WTC11 (cell line): ENCODE data around the gene UPF2. TPM values are rescaled to one million over a fixed set of nuclear protein-coding genes. Genes with fewer than 3 reads are reported as not detected.

Experiments
- ATAC-seq: fragments of 200-7000 bp; cut with Tn5 transposase; 2 replicates; pipeline ENCODE4 v1.10.0; 2021; ENCODE audit warnings: mild to moderate bottlenecking, moderate library complexity
- CTCF ChIA-PET: fragments of 300-600 bp; sonication (Branson Sonifier 250); formaldehyde crosslinking; loops from one replicate; lab custom pipeline; 2021; ENCODE audit warnings: antibody characterized with exemption; lab: Charles Lee
- POLR2A ChIA-PET: fragments of 350-600 bp; sonication (Branson Sonifier 250); formaldehyde crosslinking; loops from one replicate; lab custom pipeline; 2021; ENCODE audit warnings: antibody characterized with exemption; lab: Charles Lee
- DNase-seq: peaks from one replicate; pipeline ENCODE4 v3.0.0; 2021; ENCODE audit warnings: low spot score
- H3K27ac Mint-ChIP-seq: 2 replicates; pipeline ENCODE4 v1.8.0; 2021; ENCODE audit warnings: mixed read lengths
- H3K27me3 Mint-ChIP-seq: 2 replicates; pipeline ENCODE4 v1.8.0; 2021; ENCODE audit warnings: low read depth, mild to moderate bottlenecking, moderate library complexity, mixed read lengths
- H3K36me3 Mint-ChIP-seq: 2 replicates; pipeline ENCODE4 v1.8.0; 2021; ENCODE audit warnings: mixed read lengths
- H3K4me1 Mint-ChIP-seq: 2 replicates; pipeline ENCODE4 v1.8.0; 2022; ENCODE audit warnings: mixed read lengths
- H3K4me3 Mint-ChIP-seq: 2 replicates; pipeline ENCODE4 v1.8.0; 2021; ENCODE audit warnings: mild to moderate bottlenecking, moderate library complexity, mixed read lengths
- H3K9me3 Mint-ChIP-seq: 2 replicates; pipeline ENCODE4 v1.8.0; 2021; ENCODE audit warnings: mixed read lengths
- ATF2 ChIP-seq: sonication (generic); formaldehyde crosslinking; IDR thresholded peaks from 2 replicates; pipeline ENCODE4 v1.8.1; 2022; ENCODE audit warnings: low read depth, missing genetic modification reagents, borderline replicate concordance
- CBFB ChIP-seq: sonication (generic); formaldehyde crosslinking; IDR thresholded peaks from 2 replicates; pipeline ENCODE4 v1.8.1; 2022; ENCODE audit warnings: mild to moderate bottlenecking, low read depth, missing genetic modification reagents
- ELF4 ChIP-seq: sonication (generic); formaldehyde crosslinking; IDR thresholded peaks from 2 replicates; pipeline ENCODE4 v1.8.1; 2022; ENCODE audit warnings: low read depth, mild to moderate bottlenecking, moderate library complexity, missing genetic modification reagents
- ESRRA ChIP-seq: sonication (generic); formaldehyde crosslinking; IDR thresholded peaks from 2 replicates; pipeline ENCODE4 v1.8.1; 2022; ENCODE audit warnings: mild to moderate bottlenecking, missing genetic modification reagents, borderline replicate concordance
- MXD4 ChIP-seq: fragments of 250-450 bp; sonication (Bioruptor Pico); IDR thresholded peaks from 2 replicates; pipeline ENCODE4 v1.8.0; 2021; ENCODE audit warnings: mild to moderate bottlenecking, moderate library complexity, borderline replicate concordance
- NFE2L1 ChIP-seq: sonication (generic); formaldehyde crosslinking; IDR thresholded peaks from 2 replicates; pipeline ENCODE4 v1.8.1; 2023; ENCODE audit warnings: missing genetic modification reagents
- NR3C1 ChIP-seq: sonication (generic); formaldehyde crosslinking; conservative IDR thresholded peaks from 2 replicates; pipeline ENCODE4 v1.8.1; 2023; ENCODE audit warnings: low read depth, mild to moderate bottlenecking, missing genetic modification reagents
- OVOL2 ChIP-seq: fragments of 250-450 bp; sonication (Bioruptor Pico); IDR thresholded peaks from 2 replicates; pipeline ENCODE4 v1.9.0; 2021; ENCODE audit warnings: mild to moderate bottlenecking, borderline replicate concordance
- PRDM15 ChIP-seq: sonication (generic); formaldehyde crosslinking; IDR thresholded peaks from 2 replicates; pipeline ENCODE4 v1.8.0; 2022; ENCODE audit warnings: missing genetic modification reagents
- TCF7 ChIP-seq: sonication (generic); formaldehyde crosslinking; IDR thresholded peaks from 2 replicates; pipeline ENCODE4 v1.8.0; 2022; ENCODE audit warnings: mild to moderate bottlenecking, low read depth, missing genetic modification reagents, moderate library complexity
- ZBTB21 ChIP-seq: sonication (generic); formaldehyde crosslinking; IDR thresholded peaks from 2 replicates; pipeline ENCODE4 v1.8.1; 2023; ENCODE audit warnings: mild to moderate bottlenecking, missing genetic modification reagents, borderline replicate concordance
- ZNF121 ChIP-seq: sonication (generic); formaldehyde crosslinking; IDR thresholded peaks from 2 replicates; pipeline ENCODE4 v1.8.0; 2023; ENCODE audit warnings: missing genetic modification reagents
- ZNF232 ChIP-seq: sonication (generic); formaldehyde crosslinking; IDR thresholded peaks from 2 replicates; pipeline ENCODE4 v1.8.0; 2022; ENCODE audit warnings: mild to moderate bottlenecking, missing genetic modification reagents
- ZNF263 ChIP-seq: sonication (generic); formaldehyde crosslinking; IDR thresholded peaks from 2 replicates; pipeline ENCODE4 v1.8.1; 2022; ENCODE audit warnings: low read depth, mild to moderate bottlenecking, moderate library complexity, missing genetic modification reagents
- ZNF317 ChIP-seq: sonication (generic); formaldehyde crosslinking; IDR thresholded peaks from 2 replicates; pipeline ENCODE4 v1.8.1; 2023; ENCODE audit warnings: low read depth, mild to moderate bottlenecking, moderate library complexity, missing genetic modification reagents, borderline replicate concordance
- ZNF512 ChIP-seq: sonication (generic); formaldehyde crosslinking; IDR thresholded peaks from 2 replicates; pipeline ENCODE4 v1.8.1; 2022; ENCODE audit warnings: missing genetic modification reagents, borderline replicate concordance
- ZNF532 ChIP-seq: fragments of 250-450 bp; sonication (Bioruptor Pico); IDR thresholded peaks from 2 replicates; pipeline ENCODE4 v1.9.0; 2021; ENCODE audit warnings: mild to moderate bottlenecking, borderline replicate concordance
- total RNA-seq: library from RNA; stranded (reverse); gene quantifications from 3 replicates; pipeline ENCODE4 v1.2.3, GENCODE V29; 2021
- TF ChIP-seq, protein P1 (sequence below): sonication (generic); formaldehyde crosslinking; IDR thresholded peaks from 2 replicates; pipeline ENCODE4 v1.8.0; 2022; ENCODE audit warnings: mild to moderate bottlenecking, missing genetic modification reagents
- TF ChIP-seq, protein P2 (sequence below): fragments of 200-600 bp; IDR thresholded peaks from 2 replicates; pipeline ENCODE4 v1.8.0; 2022; ENCODE audit warnings: antibody characterized with exemption

Gene UPF2
- total RNA-seq, 1 experiment from 2014 or later: 24.3 TPM

DNA sequence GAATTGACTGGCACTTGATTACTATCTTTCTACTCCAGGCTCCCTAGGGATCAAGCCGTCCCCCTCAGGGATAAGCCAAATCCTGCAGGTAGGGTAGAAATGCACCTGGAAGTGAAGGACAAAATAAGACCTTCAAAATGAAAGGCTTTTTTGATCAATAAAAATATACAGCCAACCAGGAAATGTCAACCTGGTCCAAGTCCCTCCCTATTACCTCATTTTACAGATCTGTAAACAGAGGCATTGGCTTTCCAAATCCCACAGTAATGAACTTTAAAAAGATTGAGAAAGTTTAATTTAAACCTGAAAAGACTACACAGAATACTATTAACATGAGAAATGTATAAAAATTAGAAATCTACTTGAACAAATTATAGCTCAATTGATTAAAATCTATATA lies 53.7 kb downstream of the UPF2 start:
- Mint-ChIP-seq H3K9me3 (no peaks in the 10 kb centered on the region), H3K36me3 (peaks cover 10% of the 10 kb centered on the region), H3K4me1 (no peaks in the 10 kb centered on the region), H3K27me3 (no peaks in the 10 kb centered on the region), H3K27ac (no peak overlapping the region), H3K4me3 (no peak overlapping the region)
- TF ChIP-seq ZNF532 (CRISPR knock-in tag): no peak
- TF ChIP-seq CBFB (CRISPR knock-in tag): no peak
- TF ChIP-seq ZNF121: no peak
- no peak for TF ChIP-seq ZNF232 (CRISPR knock-in tag)
- TF ChIP-seq, protein P1, sequence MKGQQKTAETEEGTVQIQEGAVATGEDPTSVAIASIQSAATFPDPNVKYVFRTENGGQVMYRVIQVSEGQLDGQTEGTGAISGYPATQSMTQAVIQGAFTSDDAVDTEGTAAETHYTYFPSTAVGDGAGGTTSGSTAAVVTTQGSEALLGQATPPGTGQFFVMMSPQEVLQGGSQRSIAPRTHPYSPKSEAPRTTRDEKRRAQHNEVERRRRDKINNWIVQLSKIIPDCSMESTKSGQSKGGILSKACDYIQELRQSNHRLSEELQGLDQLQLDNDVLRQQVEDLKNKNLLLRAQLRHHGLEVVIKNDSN (CRISPR knock-in tag): no peak
- no peak for TF ChIP-seq MXD4 (CRISPR knock-in tag)
- no peak for TF ChIP-seq ZNF512 (CRISPR knock-in tag)
- no peak for TF ChIP-seq TCF7 (CRISPR knock-in tag)
- TF ChIP-seq, protein P2, sequence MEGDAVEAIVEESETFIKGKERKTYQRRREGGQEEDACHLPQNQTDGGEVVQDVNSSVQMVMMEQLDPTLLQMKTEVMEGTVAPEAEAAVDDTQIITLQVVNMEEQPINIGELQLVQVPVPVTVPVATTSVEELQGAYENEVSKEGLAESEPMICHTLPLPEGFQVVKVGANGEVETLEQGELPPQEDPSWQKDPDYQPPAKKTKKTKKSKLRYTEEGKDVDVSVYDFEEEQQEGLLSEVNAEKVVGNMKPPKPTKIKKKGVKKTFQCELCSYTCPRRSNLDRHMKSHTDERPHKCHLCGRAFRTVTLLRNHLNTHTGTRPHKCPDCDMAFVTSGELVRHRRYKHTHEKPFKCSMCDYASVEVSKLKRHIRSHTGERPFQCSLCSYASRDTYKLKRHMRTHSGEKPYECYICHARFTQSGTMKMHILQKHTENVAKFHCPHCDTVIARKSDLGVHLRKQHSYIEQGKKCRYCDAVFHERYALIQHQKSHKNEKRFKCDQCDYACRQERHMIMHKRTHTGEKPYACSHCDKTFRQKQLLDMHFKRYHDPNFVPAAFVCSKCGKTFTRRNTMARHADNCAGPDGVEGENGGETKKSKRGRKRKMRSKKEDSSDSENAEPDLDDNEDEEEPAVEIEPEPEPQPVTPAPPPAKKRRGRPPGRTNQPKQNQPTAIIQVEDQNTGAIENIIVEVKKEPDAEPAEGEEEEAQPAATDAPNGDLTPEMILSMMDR: no peak
- no peak for TF ChIP-seq ZNF263 (CRISPR knock-in tag)
- TF ChIP-seq ZNF317: no peak
- TF ChIP-seq PRDM15 (CRISPR knock-in tag): no peak
- TF ChIP-seq ELF4 (CRISPR knock-in tag): no peak
- TF ChIP-seq ESRRA (CRISPR knock-in tag): no peak
- TF ChIP-seq NFE2L1: no peak
- no peak for TF ChIP-seq ZBTB21 (CRISPR knock-in tag)
- TF ChIP-seq ATF2: no peak
- no peak for TF ChIP-seq OVOL2 (CRISPR knock-in tag)
- TF ChIP-seq NR3C1 (CRISPR knock-in tag): no peak
- DNase-seq (no peak), ATAC-seq (no peak)
- CTCF ChIA-PET: interaction anchor here (1.2 kb wide), 1 partner anchor 206 kb away, joined by 5 read pairs; no protein-coding TSS in a partner anchor
- POLR2A ChIA-PET: no interaction called here
